Fibroblast of skin of left biceps (primary cell): ENCODE data around the gene NPIPA8.
"Not testable (repeated sequence)": the region's sequence is repeated elsewhere in the genome, so short reads cannot be mapped to it uniquely, and the experiment has no call there.

ENCODE experiments used
- DNase-seq, 2 experiments: peaks; one replicate each; pipeline ENCODE4 v3.0.0-alpha.2; 2013; ENCODE audit warnings: low read depth in 2 of 2

NPIPA8 gene

DNA sequence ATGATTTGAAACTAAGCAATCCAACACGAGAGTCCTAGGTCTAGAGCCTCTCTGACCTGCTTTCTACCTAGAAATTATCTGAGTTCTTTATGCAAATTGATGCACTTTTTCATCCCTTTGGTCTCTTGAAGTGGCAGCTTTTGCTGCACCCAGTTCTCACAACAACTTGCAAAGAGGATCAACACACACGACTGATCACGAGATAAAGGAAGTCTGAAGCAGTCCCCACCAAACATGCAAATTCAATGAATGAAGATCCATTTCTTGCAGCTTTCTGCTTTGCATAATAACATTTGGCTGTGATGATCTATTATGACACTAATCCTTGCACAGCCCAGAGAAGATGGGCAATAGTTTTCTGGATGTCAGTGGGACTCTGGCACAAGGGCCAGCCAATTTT lies 56.2 kb downstream of the NPIPA8 start:
- DNase-seq, result not testable (repeated sequence)

DNA sequence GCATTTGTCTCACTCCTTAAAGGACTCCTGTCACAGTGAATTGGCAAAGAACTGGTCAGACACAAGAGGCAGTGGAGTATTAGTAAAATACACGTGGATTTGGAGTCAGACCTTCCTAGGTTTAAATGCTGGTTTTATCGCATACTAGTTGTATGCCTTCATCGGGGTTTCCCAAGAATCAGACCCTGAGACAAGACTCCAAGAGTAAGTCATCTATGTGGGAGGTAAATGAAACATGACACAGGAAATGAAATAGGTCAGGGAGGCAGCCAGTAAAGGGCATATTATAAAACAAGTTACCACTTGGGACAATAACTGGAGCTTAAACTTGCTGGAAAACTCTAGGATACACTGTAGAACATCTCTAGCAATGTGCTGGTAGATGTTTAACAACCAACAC lies 59.8 kb downstream of the NPIPA8 start:
- DNase-seq, result not testable (repeated sequence)

DNA sequence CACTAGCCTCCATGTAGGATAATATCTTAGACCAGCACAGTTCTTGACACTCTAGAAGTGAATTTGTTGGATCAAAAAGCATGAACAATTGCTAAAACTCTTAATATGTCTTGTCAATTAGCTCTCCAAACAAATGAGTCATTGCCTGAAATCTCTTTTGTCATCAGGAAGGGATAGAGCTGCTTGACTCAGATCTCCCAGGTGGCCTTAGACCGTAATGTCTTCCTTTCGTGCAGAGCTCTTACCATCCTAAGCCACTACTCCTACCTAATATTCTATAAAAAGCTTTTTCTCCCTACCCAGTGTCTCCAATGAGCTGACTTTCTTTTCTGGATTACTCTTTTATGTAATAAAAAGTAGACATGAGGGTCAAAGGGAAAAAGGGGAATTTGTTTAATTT lies 66.4 kb downstream of the NPIPA8 start:
- DNase-seq, result not testable (repeated sequence)
